AG20443 (cell line): ENCODE measurements around the gene HSPA6.
"Not testable (repeated sequence)": the region's sequence is repeated elsewhere in the genome, so short reads cannot be mapped to it uniquely, and the experiment has no call there.

Experiments
- DNase-seq: peaks from one replicate; pipeline ENCODE4 v3.0.0; 2012; ENCODE audit warnings: low spot score, mixed read lengths

Gene HSPA6

DNA sequence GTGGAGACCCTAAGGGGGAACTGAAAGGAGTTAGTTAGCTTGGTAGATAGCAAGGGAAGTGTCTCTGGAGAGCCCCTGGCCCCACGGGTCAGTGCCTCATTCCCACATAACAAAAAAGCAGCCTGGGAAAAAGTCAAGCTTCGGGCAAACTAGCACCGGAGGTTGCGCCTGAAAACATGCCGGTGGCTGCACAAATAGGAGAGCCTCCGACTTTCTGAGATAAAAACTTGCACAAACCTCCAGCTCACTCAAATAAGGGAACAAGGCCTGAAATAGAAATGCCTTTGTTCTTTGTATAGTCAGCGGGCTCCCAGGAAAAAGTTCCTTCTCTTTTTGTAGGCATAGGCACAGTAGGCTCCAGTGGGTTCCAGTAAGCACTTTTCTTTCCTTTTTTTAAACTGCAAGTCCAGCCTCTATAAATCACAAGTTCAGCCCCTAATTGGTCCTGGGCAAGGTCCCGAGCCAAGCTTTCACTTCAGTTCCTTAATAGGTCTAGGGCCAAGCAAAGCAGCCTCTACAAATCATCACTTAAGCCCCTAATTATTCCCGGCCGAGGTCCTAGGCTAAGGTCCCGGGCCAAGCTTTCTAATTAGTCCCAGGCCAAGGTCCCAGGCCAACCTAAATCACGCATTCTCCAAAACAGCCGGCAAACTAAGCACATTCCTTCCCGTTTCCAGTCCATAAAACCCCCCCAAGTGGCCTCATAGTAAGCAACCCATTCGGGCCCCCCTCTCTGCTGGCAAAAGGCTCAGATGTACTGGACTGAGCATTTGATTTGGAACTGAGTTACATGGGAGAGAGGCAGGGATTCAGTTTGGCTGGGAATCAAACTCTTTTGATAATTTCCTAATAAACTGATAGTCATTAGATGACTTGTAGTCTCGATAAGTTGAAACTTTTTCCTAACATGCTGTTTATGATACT is 8.6 kb downstream of the HSPA6 start:
- DNase-seq, result not testable (repeated sequence)

DNA sequence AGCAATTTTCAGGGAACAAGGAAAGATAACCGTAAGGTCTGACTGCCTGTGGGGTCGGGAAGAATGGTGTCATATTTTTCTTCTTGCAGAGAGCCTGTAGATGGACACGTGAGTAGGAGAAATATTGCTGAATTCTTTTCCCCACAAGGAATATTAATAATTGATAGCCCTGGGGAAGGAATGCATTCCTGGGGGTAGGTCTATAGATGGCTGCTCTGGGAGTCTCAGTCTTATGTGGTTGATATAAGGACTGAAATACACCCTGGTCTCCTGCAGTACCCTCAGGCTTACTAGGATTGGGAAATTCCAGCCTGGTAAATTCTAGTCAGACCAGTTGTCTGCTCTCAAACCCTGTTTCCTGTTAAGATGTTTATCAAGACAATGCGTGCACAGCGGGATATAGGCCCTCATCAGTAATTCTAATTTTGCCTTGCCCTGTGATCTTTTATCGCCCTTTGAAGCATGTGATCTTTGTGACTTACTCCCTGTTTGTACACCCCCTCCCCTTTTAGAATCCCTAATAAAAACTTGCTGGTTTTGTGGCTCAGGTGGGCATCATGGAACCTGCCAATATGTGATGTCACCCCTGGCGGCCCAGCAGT is 12.8 kb downstream of the HSPA6 start:
- not testable (repeated sequence) for DNase-seq

DNA sequence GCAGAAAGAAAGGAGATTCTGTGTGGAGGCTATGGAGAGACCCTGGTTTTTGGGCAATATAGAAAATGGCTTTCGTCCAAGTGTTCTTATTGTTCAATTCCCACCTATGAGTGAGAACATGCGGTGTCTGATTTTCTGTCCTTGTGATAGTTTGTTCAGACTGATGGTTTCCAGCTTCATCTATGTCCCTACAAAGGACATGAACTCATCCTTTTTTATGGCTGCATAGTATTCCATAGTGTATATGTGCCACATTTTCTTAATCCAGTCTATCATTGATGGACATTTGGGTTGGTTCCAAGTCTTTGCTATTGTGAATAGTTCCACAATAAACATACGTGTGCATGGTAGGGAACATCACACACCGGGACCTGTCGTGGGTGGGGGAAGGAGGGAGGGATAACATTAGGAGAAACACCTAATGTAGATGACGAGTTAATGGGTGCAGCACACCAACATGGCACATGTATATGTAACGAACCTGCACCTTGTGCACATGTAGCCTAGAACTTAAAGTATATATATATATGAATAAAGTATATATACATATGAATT is 14.7 kb downstream of the HSPA6 start:
- not testable (repeated sequence) for DNase-seq

DNA sequence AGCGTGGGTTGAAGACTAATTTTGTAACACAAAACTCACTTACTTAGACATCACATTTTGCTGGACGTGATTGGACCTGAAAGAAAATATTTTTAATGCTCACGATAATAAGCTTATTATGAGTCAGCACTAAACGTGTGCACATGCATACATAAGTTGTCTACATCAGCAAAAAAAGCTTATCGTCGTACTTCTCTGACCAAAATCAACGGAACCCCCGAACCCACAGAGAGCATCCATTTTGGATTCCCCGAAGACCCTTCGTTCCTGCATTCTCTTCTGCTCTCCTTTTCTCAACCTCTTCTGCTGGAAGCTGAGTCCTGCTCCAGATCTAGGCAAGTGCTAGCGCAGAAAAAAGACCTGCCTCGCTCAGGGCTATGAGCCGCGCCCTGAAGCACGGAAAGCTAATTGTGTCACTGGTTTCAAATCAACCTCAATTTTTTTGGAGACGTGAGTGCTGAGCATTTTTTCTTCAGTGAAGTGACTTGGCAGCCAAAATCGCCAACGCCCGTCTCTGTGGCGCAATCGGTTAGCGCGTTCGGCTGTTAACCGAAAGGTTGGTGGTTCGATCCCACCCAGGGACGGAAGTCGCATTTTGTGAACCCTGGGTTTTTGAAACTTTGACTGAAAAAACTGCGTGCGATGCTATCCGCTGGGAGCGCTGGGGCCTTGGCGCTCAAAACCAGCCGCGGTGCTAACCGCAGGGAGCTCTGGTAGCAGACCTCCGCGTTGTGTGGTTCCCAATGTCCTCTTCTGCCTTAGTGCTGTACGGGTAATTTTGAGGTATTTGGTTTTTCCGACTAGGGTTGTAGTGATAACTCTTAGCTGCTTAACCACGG is 15.6 kb downstream of the HSPA6 start:
- peak; percentile 67 for DNase-seq

DNA sequence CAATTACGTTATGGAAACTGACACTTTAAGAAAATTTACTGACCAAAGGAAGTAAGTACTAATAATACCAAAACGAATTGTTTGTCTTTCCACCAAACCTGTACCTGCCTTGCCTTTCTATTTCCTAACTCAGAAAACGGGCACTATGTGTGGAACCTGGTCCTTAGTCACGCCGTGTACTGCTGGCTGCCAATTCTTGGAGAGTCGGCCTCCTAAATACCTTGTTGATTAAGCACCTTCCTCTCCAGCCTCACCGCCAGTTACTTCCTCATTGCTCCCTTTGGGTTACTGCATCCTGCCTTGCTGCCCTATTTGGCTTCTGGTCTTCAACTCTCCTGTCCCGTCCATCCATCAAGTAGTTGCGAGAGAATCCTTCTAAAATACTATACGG is 16.2 kb downstream of the HSPA6 start:
- DNase-seq, result not testable (repeated sequence)

DNA sequence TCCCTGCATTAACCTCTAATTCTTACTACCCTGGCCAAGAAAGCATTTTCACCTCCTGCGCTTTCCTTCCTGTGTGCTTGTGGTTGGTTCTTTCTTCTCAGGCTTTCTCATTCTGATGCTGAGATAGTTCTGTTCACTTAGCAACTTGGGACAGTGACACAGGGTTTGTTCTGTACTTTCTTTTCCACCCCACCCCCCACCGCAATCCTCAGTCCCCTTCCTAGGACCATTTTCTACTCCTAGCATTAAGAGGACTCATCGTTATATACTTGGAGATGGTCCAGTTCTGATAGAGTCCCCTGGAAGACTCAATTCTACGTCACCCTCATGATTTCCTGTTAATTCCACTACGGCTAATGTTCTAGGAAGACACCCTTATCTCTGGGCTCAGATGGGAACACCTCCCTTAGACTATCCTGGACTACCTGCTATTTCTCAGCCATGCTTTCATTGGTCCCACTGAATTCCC is 17.8 kb downstream of the HSPA6 start:
- DNase-seq, result not testable (repeated sequence)

DNA sequence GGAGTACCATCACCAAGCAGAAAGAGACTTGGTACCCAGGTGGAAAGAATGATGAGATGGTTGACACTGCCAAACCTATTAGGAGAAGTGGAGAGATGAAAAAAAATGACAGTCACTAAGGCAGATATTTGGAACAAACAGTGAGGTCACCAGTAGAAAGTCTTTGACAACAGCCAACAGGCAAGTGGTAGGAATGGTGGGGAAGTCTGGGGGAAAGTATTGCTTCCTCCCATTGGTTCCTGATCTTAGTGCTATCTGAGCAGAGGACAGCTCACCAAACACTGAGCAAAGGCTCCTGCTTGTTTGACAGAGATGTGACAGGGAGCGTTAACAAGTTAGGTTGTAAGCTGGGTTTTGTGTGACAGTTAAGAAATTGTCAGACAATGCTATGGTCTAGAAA is 18.8 kb downstream of the HSPA6 start:
- not testable (repeated sequence) for DNase-seq

DNA sequence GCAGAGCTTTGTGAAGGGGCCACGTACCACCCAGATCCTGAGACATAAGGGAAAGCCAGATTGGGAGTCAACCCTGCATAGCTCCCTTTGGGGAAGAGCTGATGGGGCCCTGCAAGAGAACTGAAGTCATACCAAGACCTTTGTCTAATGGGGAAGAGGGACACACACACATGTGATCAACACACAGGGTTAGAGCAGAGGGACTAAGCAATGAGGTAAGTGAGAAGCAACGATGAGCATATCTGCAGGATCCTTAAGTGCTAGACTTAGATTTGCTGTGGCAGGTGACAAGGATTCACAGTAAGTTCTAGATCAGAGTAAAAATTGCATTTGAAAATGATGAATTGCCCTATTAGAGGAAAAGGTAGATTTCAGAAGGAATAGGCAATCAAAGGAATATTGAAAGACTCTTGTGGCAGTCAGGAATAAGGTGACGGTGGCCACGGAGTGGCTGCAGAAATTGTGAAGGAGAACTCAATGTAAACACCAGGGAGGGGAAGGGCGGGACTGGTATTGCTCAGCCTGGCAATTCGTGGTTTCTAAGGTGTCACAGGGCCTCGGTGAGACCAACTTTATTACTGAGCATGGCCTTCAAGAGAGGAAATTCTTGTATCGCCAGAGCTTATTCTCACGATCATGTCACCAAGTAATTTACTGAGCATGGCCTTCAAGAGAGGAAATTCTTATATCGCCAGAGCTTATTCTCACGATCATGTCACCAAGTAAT is 20.8 kb downstream of the HSPA6 start:
- not testable (repeated sequence) for DNase-seq

DNA sequence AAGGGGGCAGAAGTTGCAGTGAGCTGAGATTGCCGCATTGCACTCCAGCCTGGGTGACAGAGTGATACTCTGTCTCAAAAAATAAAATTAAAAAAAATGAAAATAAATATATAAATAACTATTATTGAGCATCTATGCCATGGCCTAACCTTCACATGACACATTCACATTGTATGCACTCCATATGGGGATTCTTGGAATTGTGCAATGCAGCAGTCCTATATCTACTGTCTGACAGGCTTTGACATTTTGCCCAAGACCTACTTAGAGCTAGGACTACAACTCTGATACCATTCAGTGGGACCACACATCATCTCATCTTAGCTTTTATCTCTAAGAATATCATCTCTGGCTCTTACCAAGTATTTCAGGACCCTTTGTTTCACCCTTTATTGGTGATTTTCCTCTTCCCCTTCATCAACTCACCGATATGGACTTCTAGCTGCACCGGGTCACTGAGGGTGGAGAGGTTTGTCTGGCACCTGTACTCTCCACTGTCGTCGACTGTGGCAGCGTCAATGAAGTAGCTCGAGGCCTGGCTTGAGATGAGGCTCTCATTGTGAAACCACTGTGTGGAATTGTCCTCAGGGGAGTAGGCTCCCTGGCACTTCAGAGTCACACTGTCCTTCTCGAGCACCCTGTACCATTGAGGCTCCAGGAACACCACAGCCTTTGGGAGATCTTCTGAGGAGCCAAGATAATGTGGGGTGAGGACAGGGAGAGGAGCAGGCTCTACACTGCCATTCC is 23.8 kb downstream of the HSPA6 start:
- not testable (repeated sequence) for DNase-seq

DNA sequence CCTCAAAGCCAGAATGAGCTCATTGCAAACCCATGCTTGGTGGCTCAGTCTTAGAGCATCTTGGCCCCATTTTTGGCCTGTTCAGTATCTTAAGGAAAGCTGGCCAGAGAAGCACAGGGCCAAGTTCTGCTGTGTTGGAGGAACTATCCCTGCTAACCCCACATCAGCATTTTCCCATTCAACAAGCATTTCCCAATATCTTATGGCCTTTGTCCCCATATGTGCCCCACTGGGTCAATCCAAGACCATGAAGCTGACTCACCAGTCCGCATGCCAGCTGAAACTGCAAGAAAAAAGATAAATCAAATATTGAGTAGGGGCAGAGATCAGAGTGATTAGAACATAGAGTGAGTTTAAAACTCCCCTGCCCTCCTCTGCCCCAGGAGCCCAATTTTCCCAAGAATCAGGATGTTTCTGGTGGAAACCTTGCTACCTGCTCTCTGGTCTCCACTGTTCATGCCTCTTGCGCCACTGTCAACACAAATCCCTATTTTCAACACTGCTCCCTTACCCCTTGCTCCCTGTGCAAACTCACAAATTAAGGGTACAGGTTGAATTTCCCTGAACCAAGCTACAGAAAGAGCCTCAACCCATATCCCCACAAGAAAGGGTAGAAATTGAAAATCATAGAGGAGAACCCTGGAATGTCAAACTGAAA is 24.5 kb downstream of the HSPA6 start:
- not testable (repeated sequence) for DNase-seq

DNA sequence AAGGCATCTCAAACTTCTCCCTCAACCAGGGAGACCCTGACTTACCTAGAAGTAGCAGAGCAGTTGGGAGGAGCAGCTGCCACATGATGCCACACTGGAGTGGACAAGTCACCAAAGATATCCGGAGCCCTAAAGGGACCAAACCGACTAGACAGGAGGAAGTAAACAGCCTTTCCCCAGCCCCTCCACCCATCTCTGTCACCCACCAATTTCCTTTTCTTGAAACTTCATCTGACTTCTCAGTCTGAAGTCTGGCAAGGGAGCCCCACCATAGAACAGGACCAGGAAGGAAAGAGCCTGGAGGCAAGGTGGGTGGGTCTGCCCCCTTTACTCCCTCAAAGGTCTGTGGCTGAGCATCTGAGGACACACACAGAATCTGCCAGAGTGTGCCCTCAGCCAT is 25.3 kb downstream of the HSPA6 start, which contains the start of gene FCGR3A:
Gene FCGR3A (minus strand): TSS at position 167 of the 400 bp plus-strand sequence. CDS start 82 bp downstream, at position 85.
- no peak for DNase-seq

DNA sequence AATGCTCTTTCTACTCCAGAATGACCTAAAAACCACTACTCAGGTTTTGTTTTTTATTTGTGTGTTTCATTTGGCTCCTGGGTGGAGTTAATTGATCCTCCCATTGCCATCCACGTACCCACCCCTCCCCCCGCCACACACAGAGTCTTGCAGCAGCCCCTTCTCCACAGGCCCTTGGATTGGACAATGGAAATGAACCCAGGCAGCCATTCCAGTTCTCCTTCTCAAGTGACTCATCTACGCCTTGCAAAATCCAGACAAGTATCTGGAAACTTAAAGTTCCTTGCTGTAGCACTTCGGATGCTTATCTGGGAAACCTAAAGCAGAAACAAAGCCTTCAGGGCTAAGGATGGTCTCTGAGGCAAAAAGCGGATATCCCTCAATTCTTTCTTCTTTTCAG is 26.6 kb downstream of the HSPA6 start:
- DNase-seq, result not testable (repeated sequence)

DNA sequence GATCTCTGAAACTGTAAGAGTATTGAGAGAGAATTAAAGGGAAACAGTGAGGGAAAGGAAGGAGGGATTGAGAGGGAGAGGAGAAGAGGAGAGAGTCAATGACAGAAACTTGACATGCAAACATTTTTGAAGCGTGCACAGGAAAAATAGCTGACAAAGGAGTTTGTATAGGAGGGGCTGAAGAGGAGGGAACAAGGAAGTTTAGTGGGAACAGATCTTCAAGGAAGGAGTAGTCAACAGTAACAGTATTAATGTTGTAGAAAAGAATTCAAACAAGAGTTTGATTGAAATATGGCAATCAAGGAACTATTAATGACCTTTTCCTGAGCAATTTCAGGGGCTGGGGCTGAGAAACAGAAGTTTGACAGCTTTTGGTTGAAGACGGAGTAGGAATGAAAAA is 29.3 kb downstream of the HSPA6 start:
- not testable (repeated sequence) for DNase-seq

DNA sequence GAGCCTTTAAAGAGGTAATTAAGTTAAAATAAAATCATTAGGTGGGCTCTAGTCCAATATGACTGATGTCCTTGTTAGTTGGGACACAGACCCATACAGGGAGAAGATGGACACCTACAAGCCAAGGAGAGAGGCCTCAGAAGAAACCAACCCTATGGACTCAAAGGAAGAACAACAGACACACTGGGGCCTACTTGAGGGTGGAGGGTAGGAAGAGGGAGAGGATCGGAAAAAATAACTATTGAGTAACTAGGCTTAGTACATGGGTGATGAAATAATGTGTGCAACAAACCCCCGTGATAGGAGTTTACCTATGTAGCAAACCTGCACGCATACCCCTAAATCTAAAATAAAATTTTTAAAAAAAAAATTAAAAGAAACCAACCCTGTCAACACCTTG is 30.0 kb downstream of the HSPA6 start:
- DNase-seq, result not testable (repeated sequence)

DNA sequence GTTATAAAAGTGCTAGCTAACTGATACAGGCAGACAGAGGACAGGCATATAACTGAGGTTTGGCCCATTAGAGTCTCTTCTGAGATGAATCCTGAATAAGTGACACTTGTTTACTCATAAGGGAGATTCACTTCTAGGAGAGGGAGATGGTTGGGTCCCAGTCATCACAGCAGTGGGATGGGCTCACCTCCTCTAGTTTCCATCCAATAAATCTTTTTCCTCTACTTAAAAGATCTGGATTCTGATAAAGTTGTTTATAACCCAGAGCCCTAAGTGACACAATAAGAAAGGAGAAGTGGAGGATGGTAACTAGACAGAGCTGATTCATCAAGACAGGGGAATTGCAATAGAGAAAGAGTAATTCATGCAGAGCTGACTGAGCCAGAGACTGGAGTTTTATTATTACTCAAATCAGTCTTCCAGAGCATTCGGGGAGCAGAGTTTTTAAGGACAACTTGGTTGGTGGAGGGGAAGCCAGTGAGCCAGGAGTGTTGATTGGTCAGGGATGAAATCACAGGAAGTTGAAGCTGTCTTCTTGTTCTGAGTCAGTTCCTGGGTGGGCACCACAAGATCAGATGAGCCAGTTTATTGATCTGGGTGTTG is 30.6 kb downstream of the HSPA6 start:
- DNase-seq, result not testable (repeated sequence)

DNA sequence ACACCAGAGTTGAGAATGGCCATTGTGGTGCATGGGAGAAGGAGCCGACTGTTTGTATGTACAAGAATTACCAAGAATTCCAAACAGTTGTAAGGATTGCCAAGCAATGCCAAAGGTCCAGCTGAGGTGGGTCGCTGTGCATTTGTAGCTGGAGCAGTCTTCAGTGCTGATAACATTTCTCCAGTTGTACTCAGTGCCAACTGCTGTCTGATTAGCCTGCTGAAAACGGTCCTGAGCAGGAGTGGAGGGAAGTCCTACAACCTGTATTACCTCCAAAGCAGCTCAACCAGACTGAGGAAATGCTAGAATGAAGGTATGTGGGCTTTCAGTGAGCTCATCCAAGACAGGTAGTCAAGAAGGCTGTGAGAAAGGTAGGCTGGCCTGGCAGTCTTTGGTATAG is 31.8 kb downstream of the HSPA6 start:
- DNase-seq, result not testable (repeated sequence)

DNA sequence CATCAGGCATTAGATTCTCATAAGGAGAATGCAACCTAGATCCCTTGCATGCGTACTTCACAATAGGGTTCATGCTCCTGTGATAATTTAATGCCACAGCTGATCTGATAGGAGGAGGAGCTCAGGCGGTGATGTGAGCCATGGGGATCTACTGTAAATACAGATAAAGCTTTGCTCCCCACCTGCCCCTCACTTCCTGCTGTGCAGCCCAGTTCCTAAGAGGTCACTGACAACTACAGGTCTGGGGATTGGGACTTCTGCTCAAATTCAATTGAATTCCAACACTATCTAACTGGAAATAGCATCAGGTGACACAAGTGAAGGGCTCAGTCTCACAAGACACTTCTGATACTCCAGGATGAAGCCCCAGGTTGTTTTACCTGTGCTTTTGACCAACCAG is 32.6 kb downstream of the HSPA6 start:
- DNase-seq, result not testable (repeated sequence)

DNA sequence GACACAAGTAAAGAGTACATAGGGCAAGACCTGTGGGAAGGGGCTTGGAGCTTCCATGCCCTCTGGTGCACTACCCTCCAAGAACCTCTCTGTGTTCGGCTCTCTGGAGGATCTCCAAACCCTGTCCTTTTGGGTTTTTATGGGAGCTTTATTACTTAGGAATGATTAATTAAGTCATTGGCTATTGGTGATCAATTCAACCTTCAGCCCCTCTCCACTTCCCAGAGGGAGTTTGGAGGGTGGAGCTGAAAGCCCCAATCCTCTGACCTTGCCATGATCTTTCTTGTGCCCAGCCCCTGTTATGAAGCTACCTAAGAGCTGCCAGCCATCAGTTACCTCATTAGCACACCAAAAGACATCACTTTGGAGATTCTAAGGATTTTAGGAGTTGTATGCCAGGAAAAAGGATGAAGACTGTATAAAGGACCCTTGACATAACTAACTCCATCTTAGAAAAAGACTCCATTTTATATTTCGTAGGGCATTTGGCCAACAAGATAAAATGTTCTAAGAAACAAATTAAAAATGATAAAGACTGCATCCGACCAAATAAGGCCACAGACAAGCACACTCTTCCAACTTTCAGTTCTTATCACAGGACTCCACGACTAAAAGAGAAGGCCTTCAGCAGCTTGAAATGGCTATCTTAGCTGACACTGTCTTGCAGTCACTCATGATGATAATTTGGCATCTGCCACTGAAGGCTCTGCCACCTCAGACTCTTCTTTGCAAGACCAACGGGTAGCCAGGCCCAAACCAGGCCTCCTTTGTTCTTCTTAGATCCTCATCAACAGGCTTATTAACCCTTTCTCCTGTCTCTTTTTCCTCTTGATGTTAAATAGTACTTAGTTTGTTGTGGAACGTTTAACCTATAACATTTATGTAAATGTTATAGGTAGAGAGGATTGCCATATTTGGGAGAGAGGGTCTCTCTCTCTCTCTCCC is 33.4 kb downstream of the HSPA6 start:
- DNase-seq, result not testable (repeated sequence)
